ENCODE results near the gene PRSS12.

PRSS12 gene

GRCh38 chr4:118398226-118399090 lies 45.7 kb upstream of the PRSS12 start:
- Histone ChIP-seq H3K27me3 (ENCODE audit: insufficient read depth, low read length) (no peaks in the 10 kb centered on the region), H4K20me1 (ENCODE audit: insufficient read depth, low read length) (no peaks in the 10 kb centered on the region), H2AFZ (ENCODE audit: low read length) (no peak overlapping the region), H3K27ac (ENCODE audit: low read depth, low read length, poor library complexity, severe bottlenecking) (no peak overlapping the region), H3K9me2 (ENCODE audit: low read depth, low read length) (no peaks in the 10 kb centered on the region), H3K36me3 (ENCODE audit: insufficient read depth, low read length) (no peaks in the 10 kb centered on the region), H3F3A (ENCODE audit: insufficient read depth, low read length) (no peaks in the 10 kb centered on the region), H3K9me3 (ENCODE audit: low read length) (no peaks in the 10 kb centered on the region), H3K4me3 (ENCODE audit: low read depth, low read length, poor library complexity, severe bottlenecking) (no peak overlapping the region), H3K79me2 (ENCODE audit: insufficient read depth, low read length) (no peaks in the 10 kb centered on the region), H3K9ac (ENCODE audit: low read length) (no peak overlapping the region), H3K4me2 (ENCODE audit: low read length) (no peak overlapping the region), H3K4me1 (ENCODE audit: insufficient read depth, low read length, severe bottlenecking) (no peaks in the 10 kb centered on the region)
- TF ChIP-seq EZH2 (IDR thresholded peaks at IDR 0.05; ENCODE audit: borderline replicate concordance, low read length) (no peak), CTCF (IDR thresholded peaks at IDR 0.05; ENCODE audit: low read length) (no peak)

GRCh38 chr4:118397623-118397979 lies 44.8 kb upstream of the PRSS12 start:
- Histone ChIP-seq H3K4me1 (ENCODE audit: insufficient read depth, low read length, severe bottlenecking) (no peaks in the 10 kb centered on the region), H4K20me1 (ENCODE audit: insufficient read depth, low read length) (no peaks in the 10 kb centered on the region), H2AFZ (ENCODE audit: low read length) (no peak overlapping the region), H3K4me2 (ENCODE audit: low read length) (no peak overlapping the region), H3K9me2 (ENCODE audit: low read depth, low read length) (no peaks in the 10 kb centered on the region), H3K36me3 (ENCODE audit: insufficient read depth, low read length) (no peaks in the 10 kb centered on the region), H3K4me3 (ENCODE audit: low read depth, low read length, poor library complexity, severe bottlenecking) (no peak overlapping the region), H3K27ac (ENCODE audit: low read depth, low read length, poor library complexity, severe bottlenecking) (no peak overlapping the region), H3F3A (ENCODE audit: insufficient read depth, low read length) (no peaks in the 10 kb centered on the region), H3K79me2 (ENCODE audit: insufficient read depth, low read length) (no peaks in the 10 kb centered on the region), H3K9me3 (ENCODE audit: low read length) (no peaks in the 10 kb centered on the region), H3K27me3 (ENCODE audit: insufficient read depth, low read length) (no peaks in the 10 kb centered on the region), H3K9ac (ENCODE audit: low read length) (no peak overlapping the region)
- TF ChIP-seq CTCF (IDR thresholded peaks at IDR 0.05; ENCODE audit: low read length) = no peak
- no peak for TF ChIP-seq EZH2 (IDR thresholded peaks at IDR 0.05; ENCODE audit: borderline replicate concordance, low read length)

GRCh38 chr4:118396881-118397622 lies 44.2 kb upstream of the PRSS12 start:
- Histone ChIP-seq H3K4me2 (ENCODE audit: low read length) (no peak overlapping the region), H3K79me2 (ENCODE audit: insufficient read depth, low read length) (no peaks in the 10 kb centered on the region), H3K9ac (ENCODE audit: low read length) (no peak overlapping the region), H3K4me3 (ENCODE audit: low read depth, low read length, poor library complexity, severe bottlenecking) (no peak overlapping the region), H2AFZ (ENCODE audit: low read length) (no peak overlapping the region), H3F3A (ENCODE audit: insufficient read depth, low read length) (no peaks in the 10 kb centered on the region), H4K20me1 (ENCODE audit: insufficient read depth, low read length) (no peaks in the 10 kb centered on the region), H3K9me2 (ENCODE audit: low read depth, low read length) (no peaks in the 10 kb centered on the region), H3K9me3 (ENCODE audit: low read length) (no peaks in the 10 kb centered on the region), H3K27me3 (ENCODE audit: insufficient read depth, low read length) (no peaks in the 10 kb centered on the region), H3K27ac (ENCODE audit: low read depth, low read length, poor library complexity, severe bottlenecking) (no peak overlapping the region), H3K4me1 (ENCODE audit: insufficient read depth, low read length, severe bottlenecking) (no peaks in the 10 kb centered on the region), H3K36me3 (ENCODE audit: insufficient read depth, low read length) (no peaks in the 10 kb centered on the region)
- TF ChIP-seq CTCF (IDR thresholded peaks at IDR 0.05; ENCODE audit: low read length) (no peak), EZH2 (IDR thresholded peaks at IDR 0.05; ENCODE audit: borderline replicate concordance, low read length) (no peak)

Measured in OCI-LY1 (cell line).